HepG2 (cell line): ENCODE data around the gene MBOAT7. TPM values are rescaled to one million over a fixed set of nuclear protein-coding genes. Genes with fewer than 3 reads are reported as not detected.
A peak's percentile ranks its signal among the peaks of the same experiment; 100 is the strongest.

Experiments used
- ETV5 ChIP-seq: IDR thresholded peaks from 2 replicates; pipeline ENCODE4 v1.6.1; 2018; ENCODE audit warnings: missing biosample characterization, missing genetic modification reagents, inconsistent platforms, borderline replicate concordance
- FOXA1 ChIP-seq, 2 experiments: fragments of 450-650 bp in 1 of 2; sonication (generic) in 1 of 2; formaldehyde crosslinking in 1 of 2; IDR thresholded peaks; 2 replicates each; pipeline versions ENCODE4 v1.4.0 to v1.6.1; 2016 to 2020; ENCODE audit warnings: missing genetic modification reagents in 1 of 2
- IRX3 ChIP-seq: sonication (generic); formaldehyde crosslinking; IDR thresholded peaks from 2 replicates; pipeline ENCODE4 v1.8.1; 2023; ENCODE audit warnings: mild to moderate bottlenecking, low read depth, missing genetic modification reagents, borderline replicate concordance
- KDM5A ChIP-seq: fragments of 200-600 bp; sonication (generic); IDR thresholded peaks from 2 replicates; pipeline ENCODE4 v1.7.0; 2018; ENCODE audit warnings: antibody characterized with exemption, mild to moderate bottlenecking, low read length, borderline replicate concordance
- MEIS2 ChIP-seq: sonication (generic); formaldehyde crosslinking; IDR thresholded peaks from 2 replicates; pipeline ENCODE4 v1.9.0; 2021; ENCODE audit warnings: mild to moderate bottlenecking, missing genetic modification reagents
- NCOA1 ChIP-seq: sonication (generic); formaldehyde crosslinking; IDR thresholded peaks from 2 replicates; pipeline ENCODE4 v1.9.0; 2021; ENCODE audit warnings: missing genetic modification reagents
- PAX8 ChIP-seq: sonication (generic); formaldehyde crosslinking; IDR thresholded peaks from 2 replicates; pipeline ENCODE4 v1.8.0; 2022; ENCODE audit warnings: mild to moderate bottlenecking, missing genetic modification reagents, borderline replicate concordance
- RBFOX2 ChIP-seq: fragments of 200-400 bp; formaldehyde crosslinking; IDR thresholded peaks from 2 replicates; pipeline ENCODE4 v1.6.1; 2017; ENCODE audit warnings: low read depth, mild to moderate bottlenecking, low read length
- SETDB1 ChIP-seq: sonication (generic); formaldehyde crosslinking; IDR thresholded peaks from 2 replicates; pipeline ENCODE4 v1.5.1; 2020; ENCODE audit warnings: missing genetic modification reagents, mild to moderate bottlenecking, borderline replicate concordance
- SRSF4 ChIP-seq: fragments of 200-400 bp; formaldehyde crosslinking; IDR thresholded peaks from one replicate; pipeline ENCODE4 v1.6.1; 2018; ENCODE audit warnings: mild to moderate bottlenecking, low read depth, low read length, moderate library complexity; ENCODE audit not compliant: poor library complexity, severe bottlenecking
- TBX2 ChIP-seq: sonication (generic); formaldehyde crosslinking; IDR thresholded peaks from 2 replicates; pipeline ENCODE4 v1.5.0; 2020; ENCODE audit warnings: missing genetic modification reagents, mild to moderate bottlenecking, borderline replicate concordance
- TCF7L2 ChIP-seq: IDR thresholded peaks from 2 replicates; pipeline ENCODE4 v1.6.1; 2011; ENCODE audit warnings: mild to moderate bottlenecking, low read depth, low read length, moderate library complexity
- ZBTB8A ChIP-seq: sonication (generic); formaldehyde crosslinking; IDR thresholded peaks from 2 replicates; pipeline ENCODE4 v1.4.0; 2020; ENCODE audit warnings: mild to moderate bottlenecking, low read depth, missing genetic modification reagents, borderline replicate concordance
- ZNF446 ChIP-seq: sonication (generic); formaldehyde crosslinking; IDR thresholded peaks from 2 replicates; pipeline ENCODE4 v1.5.0; 2020; ENCODE audit warnings: mild to moderate bottlenecking, missing genetic modification reagents
- ZNF607 ChIP-seq: sonication (generic); formaldehyde crosslinking; IDR thresholded peaks from 2 replicates; pipeline ENCODE4 v1.5.1; 2020; ENCODE audit warnings: missing genetic modification reagents, mild to moderate bottlenecking, borderline replicate concordance
- ZNF678 ChIP-seq: sonication (generic); formaldehyde crosslinking; IDR thresholded peaks from 2 replicates; pipeline ENCODE4 v1.4.0; 2020; ENCODE audit warnings: mild to moderate bottlenecking, missing genetic modification reagents
- ZNF747 ChIP-seq: sonication (generic); formaldehyde crosslinking; IDR thresholded peaks from 2 replicates; pipeline ENCODE4 v1.8.1; 2023; ENCODE audit warnings: missing genetic modification reagents, mild to moderate bottlenecking, borderline replicate concordance
- polyA plus RNA-seq, 8 experiments: library from polyadenylated mRNA; depleted of rRNA in 3 of 8; stranded (reverse) in 7 of 8; unstranded in 1 of 8; fragments of >200 nt; fragmentation: Illumina TruSeq in 4 of 8; extraction: Trizol in 4 of 8; gene quantifications; 2 replicates each; pipeline versions ENCODE4 v1.2.1 to v1.2.3, GENCODE V29; 2011 to 2016; ENCODE audit warnings: low read depth in 4 of 8, missing spikeins in 1 of 8, mixed read lengths in 1 of 8; ENCODE audit not compliant: insufficient read depth in 1 of 8
- total RNA-seq, 5 experiments: library from RNA; depleted of rRNA; stranded (reverse); fragments of >200 nt; fragmentation: Illumina TruSeq; extraction: Trizol; gene quantifications; 2 replicates each; pipeline ENCODE4 v1.2.3, GENCODE V29; 2016; ENCODE audit warnings: low read depth in 1 of 5
- TF ChIP-seq, protein P1 (sequence below): sonication (generic); formaldehyde crosslinking; IDR thresholded peaks from 2 replicates; pipeline ENCODE4 v1.5.0; 2020; ENCODE audit warnings: mild to moderate bottlenecking, low read depth, missing genetic modification reagents, borderline replicate concordance
- TF ChIP-seq, protein P2 (sequence below): sonication (generic); formaldehyde crosslinking; IDR thresholded peaks from 2 replicates; pipeline ENCODE4 v1.4.0; 2020; ENCODE audit warnings: missing genetic modification reagents
- TF ChIP-seq, protein P3 (sequence below): sonication (generic); formaldehyde crosslinking; IDR thresholded peaks from 2 replicates; pipeline ENCODE4 v1.4.0; 2020; ENCODE audit warnings: missing genetic modification reagents
- TF ChIP-seq, protein P4 (sequence below): sonication (generic); formaldehyde crosslinking; IDR thresholded peaks from 2 replicates; pipeline ENCODE4 v1.4.0; 2020; ENCODE audit warnings: mild to moderate bottlenecking, missing genetic modification reagents
- TF ChIP-seq, protein P5 (sequence below): sonication (generic); formaldehyde crosslinking; IDR thresholded peaks from 2 replicates; pipeline ENCODE4 v1.4.0; 2020; ENCODE audit warnings: missing genetic modification reagents

Gene MBOAT7
- total and polyA plus RNA-seq, 2 of the 13 experiments (the other 11 are each of a cell fraction or from before 2014, with no cell fraction given) = 22.2 to 25.5 TPM

DNA sequence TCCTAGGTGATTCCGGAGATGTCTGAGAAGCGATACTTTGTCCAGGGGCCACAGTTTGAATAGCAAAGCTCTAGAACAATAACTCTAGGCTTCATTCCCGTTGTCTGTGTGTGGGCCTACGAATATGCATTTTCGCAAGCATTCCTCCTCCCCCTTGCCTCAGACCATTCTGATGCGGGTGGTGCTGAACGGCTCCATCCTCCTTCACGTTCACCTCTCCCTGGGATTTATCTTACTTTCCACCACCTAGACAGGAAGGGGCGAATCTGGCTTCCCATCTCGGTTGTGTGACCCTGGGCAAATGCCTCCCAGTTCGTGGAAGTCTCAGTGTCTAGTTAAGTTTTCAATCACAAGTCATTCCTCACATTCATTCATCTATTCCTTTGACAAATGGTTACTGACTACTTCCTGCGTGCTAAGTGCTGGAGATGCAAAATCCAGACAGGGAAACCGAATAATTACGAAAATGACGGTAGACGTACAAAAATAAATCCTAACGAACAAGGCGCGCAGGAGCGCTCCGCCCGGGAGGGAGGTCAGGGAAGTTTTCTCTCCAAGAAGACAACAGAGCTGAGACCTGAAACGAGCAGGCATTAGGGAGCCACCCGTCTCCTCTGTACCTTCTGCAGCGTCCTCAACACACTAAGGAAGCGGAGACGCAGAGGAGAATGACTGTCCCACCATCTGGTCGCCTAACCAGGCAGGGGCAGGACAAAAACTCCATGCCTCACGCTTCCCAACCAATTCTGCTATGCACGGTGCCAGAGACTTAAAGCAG is 53.1 kb downstream of the MBOAT7 start (continued):
- 0 out of 2 replicates have a peak, but pooled peaks have one; percentile 51 for TF ChIP-seq ZNF446 (CRISPR knock-in tag)
- TF ChIP-seq, protein P1, sequence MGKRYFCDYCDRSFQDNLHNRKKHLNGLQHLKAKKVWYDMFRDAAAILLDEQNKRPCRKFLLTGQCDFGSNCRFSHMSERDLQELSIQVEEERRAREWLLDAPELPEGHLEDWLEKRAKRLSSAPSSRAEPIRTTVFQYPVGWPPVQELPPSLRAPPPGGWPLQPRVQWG (CRISPR knock-in tag) = no peak
- TF ChIP-seq, protein P2, sequence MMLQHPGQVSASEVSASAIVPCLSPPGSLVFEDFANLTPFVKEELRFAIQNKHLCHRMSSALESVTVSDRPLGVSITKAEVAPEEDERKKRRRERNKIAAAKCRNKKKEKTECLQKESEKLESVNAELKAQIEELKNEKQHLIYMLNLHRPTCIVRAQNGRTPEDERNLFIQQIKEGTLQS (CRISPR knock-in tag) = no peak
- TF ChIP-seq ZNF678 (CRISPR knock-in tag) = no peak
- TF ChIP-seq, protein P3, sequence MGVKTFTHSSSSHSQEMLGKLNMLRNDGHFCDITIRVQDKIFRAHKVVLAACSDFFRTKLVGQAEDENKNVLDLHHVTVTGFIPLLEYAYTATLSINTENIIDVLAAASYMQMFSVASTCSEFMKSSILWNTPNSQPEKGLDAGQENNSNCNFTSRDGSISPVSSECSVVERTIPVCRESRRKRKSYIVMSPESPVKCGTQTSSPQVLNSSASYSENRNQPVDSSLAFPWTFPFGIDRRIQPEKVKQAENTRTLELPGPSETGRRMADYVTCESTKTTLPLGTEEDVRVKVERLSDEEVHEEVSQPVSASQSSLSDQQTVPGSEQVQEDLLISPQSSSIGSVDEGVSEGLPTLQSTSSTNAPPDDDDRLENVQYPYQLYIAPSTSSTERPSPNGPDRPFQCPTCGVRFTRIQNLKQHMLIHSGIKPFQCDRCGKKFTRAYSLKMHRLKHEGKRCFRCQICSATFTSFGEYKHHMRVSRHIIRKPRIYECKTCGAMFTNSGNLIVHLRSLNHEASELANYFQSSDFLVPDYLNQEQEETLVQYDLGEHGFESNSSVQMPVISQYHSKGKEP (CRISPR knock-in tag) = no peak
- TF ChIP-seq NCOA1 (CRISPR knock-in tag) = no peak
- TF ChIP-seq, protein P4, sequence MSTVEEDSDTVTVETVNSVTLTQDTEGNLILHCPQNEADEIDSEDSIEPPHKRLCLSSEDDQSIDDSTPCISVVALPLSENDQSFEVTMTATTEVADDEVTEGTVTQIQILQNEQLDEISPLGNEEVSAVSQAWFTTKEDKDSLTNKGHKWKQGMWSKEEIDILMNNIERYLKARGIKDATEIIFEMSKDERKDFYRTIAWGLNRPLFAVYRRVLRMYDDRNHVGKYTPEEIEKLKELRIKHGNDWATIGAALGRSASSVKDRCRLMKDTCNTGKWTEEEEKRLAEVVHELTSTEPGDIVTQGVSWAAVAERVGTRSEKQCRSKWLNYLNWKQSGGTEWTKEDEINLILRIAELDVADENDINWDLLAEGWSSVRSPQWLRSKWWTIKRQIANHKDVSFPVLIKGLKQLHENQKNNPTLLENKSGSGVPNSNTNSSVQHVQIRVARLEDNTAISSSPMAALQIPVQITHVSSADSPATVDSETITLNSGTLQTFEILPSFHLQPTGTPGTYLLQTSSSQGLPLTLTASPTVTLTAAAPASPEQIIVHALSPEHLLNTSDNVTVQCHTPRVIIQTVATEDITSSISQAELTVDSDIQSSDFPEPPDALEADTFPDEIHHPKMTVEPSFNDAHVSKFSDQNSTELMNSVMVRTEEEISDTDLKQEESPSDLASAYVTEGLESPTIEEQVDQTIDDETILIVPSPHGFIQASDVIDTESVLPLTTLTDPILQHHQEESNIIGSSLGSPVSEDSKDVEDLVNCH = 0 out of 2 replicates have a peak, but pooled peaks have one; percentile 35
- TF ChIP-seq, protein P5, sequence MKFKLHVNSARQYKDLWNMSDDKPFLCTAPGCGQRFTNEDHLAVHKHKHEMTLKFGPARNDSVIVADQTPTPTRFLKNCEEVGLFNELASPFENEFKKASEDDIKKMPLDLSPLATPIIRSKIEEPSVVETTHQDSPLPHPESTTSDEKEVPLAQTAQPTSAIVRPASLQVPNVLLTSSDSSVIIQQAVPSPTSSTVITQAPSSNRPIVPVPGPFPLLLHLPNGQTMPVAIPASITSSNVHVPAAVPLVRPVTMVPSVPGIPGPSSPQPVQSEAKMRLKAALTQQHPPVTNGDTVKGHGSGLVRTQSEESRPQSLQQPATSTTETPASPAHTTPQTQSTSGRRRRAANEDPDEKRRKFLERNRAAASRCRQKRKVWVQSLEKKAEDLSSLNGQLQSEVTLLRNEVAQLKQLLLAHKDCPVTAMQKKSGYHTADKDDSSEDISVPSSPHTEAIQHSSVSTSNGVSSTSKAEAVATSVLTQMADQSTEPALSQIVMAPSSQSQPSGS (CRISPR knock-in tag) = no peak
- no peak for TF ChIP-seq IRX3 (CRISPR knock-in tag)
- TF ChIP-seq PAX8 (CRISPR knock-in tag) = no peak
- TF ChIP-seq ZBTB8A = no peak
- TF ChIP-seq MEIS2 (CRISPR knock-in tag) = no peak
- TF ChIP-seq TBX2 (CRISPR knock-in tag) = no peak
- no peak for TF ChIP-seq TCF7L2
- no peak for TF ChIP-seq SETDB1 (CRISPR knock-in tag)
- TF ChIP-seq KDM5A = no peak
- TF ChIP-seq SRSF4 = no peak
- TF ChIP-seq ZNF747 = no peak
- TF ChIP-seq RBFOX2 = no peak
- TF ChIP-seq ZNF607 (CRISPR knock-in tag) = no peak
- TF ChIP-seq FOXA1 (IDR thresholded peaks at IDR 0.05) = no peak
- no peak for TF ChIP-seq FOXA1 (CRISPR knock-in tag; IDR thresholded peaks at IDR 0.05)
- no peak for TF ChIP-seq ETV5 (CRISPR knock-in tag)
